ENCODE measurements around the gene PVRIG. TPM values are rescaled to one million over a fixed set of nuclear protein-coding genes. Genes with fewer than 3 reads are reported as not detected.
A peak's percentile ranks its signal among the peaks of the same experiment; 100 is the strongest.
"Not testable (repeated sequence)": the region's sequence is repeated elsewhere in the genome, so short reads cannot be mapped to it uniquely, and the experiment has no call there.

Gene PVRIG
- total RNA-seq, 1 donor from 2014 or later = not detected

DNA sequence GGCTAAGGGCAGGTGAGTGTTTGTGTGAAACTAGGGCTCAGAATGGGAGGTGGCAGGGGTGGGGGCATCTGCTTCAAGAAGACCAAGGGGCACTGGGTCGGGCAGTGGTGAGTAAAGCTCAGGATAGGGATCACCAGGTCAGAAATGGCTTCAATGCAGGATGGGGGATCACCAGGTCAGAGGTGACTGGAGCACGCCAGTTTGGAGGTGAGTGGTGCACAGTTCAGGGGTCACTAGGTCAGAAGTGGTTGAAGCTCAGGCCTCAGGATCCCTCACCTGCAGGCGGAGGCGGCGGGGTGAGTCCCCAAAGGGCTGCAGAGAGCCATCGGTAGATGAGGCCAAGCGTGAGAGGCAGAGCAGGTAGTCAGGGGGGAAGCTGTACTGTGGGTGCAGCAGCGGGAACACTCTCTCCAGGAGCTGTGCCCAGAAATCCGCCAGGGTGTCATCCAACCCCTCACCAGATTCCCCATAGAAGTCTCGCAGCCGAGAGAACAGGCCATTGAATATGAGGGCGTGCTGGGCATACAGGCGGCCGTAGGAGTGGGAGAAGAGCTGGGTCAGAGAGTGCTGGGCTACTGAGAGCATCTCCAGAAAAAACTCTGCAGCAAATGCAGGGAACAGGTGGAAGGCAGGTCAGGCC, 44.3 kb upstream of the PVRIG start:
- TF ChIP-seq, protein P1, sequence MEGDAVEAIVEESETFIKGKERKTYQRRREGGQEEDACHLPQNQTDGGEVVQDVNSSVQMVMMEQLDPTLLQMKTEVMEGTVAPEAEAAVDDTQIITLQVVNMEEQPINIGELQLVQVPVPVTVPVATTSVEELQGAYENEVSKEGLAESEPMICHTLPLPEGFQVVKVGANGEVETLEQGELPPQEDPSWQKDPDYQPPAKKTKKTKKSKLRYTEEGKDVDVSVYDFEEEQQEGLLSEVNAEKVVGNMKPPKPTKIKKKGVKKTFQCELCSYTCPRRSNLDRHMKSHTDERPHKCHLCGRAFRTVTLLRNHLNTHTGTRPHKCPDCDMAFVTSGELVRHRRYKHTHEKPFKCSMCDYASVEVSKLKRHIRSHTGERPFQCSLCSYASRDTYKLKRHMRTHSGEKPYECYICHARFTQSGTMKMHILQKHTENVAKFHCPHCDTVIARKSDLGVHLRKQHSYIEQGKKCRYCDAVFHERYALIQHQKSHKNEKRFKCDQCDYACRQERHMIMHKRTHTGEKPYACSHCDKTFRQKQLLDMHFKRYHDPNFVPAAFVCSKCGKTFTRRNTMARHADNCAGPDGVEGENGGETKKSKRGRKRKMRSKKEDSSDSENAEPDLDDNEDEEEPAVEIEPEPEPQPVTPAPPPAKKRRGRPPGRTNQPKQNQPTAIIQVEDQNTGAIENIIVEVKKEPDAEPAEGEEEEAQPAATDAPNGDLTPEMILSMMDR (conservative IDR thresholded peaks at IDR 0.05; ENCODE audit: low read depth, low read length) = no peak
- H3K4me3 ChIP-seq (ENCODE audit: low read depth, low read length) = no peak overlapping the region
- DNase-seq (ENCODE audit: low read depth) = no peak

DNA sequence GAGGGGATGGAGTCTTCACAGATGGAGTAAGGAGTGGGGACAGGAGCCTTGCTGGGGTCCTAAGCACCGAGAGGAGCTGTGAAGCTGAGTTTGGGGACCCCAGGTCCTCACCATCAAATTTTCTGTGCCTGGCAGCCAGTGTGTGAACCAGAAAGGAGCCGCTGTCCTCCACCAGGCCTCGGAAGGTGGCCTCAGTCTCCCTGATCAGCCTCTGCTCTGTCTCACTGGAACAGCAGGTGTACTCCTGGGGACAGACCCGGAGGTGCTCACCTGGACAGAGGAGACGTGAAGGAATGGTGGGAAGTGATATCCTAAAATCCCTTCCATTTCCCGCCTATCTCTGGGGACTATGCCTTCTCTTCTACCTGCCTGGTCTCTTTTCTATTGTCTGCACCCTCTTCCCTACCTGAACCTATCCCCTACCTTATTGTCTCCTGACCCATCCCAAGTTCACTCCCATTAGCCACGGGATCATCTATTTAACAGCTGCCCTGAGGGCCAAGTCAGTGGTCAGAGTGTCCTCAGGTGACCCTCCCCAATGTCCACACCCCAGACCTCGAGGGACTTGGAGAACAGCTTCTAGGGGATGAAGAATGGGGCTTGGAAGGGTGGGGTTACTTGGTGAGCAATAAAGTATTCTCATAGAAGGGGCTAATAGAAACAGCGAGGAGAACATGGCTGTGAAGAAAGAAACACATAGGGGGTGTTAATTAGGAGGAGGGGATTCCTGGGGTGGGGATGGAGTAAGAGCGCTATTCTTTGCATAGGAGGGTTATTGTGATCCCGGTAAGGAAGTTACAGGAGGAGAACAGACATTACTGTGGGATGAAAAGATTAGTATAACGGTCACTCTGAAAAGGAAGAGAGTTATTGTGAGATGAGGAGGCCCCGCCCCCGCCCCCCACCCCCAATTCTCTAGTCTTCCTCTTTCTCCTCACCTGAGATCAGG, 43.4 kb upstream of the PVRIG start:
- TF ChIP-seq, protein P1 (conservative IDR thresholded peaks at IDR 0.05; ENCODE audit: low read depth, low read length) = no peak
- DNase-seq (ENCODE audit: low read depth) = no peak
- peak overlapping the region; percentile 68 for H3K4me3 ChIP-seq (ENCODE audit: low read depth, low read length)

DNA sequence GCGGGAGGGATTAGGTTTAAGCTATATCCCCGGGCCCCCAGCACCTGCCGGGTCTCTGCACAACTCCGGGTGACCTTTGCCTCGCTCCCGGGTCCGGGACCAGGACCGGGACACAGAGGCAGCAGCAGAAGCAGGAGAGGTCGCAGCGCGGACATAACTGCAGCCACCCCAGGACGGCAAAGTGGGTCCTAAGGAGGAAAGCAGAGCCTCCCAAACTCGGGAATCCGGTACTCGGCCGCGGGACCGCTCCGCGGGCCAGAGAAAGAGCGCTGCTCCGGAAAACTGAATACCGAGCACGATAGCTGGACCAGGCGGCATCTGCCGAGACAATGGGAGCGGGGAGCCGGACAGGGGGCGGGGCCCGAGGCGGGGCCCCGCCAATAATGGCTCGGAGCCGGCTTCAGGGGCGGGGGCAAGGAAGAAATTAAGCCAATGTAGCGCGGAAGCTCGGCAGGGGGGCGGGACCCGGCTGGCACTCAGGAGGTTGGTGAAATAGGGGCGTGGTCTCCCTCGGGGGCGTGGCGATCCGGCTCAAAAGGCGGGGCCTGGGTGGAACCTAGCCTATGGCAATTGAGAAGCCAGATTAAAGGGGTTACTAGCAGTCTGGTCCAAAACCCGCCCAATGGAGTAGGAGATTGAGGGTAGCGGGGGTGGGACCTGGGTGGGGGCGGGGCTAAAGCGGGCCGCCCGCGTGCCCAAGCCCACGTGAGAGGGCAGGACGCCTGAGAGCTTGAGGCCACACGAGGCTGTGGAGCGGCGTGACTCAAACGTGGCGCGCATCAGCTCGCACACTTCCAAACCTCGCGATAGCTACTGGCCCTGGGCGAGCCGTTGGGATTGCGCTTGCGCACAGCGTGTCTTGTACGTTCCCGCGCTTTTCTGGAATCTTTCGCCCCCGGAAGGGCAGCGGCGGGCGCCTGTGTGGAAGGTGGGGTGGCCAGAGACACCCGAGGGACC, 42.4 kb upstream of the PVRIG start, which contains the start of the genes GPC2 and STAG3:
Gene GPC2, minus strand, starts transcription at position 337 of the 957 bp plus-strand sequence. Its CDS starts 182 bp downstream, at position 155.
Gene STAG3, plus strand, starts transcription at position 874 of the 957 bp plus-strand sequence. CDS start 2,639 bp downstream, outside the sequence.
- TF ChIP-seq, protein P1 (conservative IDR thresholded peaks at IDR 0.05; ENCODE audit: low read depth, low read length) = no peak
- peak; percentile 56 for DNase-seq (ENCODE audit: low read depth)
- peak within 1 kb of the TSS; percentile 68 for H3K4me3 ChIP-seq (ENCODE audit: low read depth, low read length)

DNA sequence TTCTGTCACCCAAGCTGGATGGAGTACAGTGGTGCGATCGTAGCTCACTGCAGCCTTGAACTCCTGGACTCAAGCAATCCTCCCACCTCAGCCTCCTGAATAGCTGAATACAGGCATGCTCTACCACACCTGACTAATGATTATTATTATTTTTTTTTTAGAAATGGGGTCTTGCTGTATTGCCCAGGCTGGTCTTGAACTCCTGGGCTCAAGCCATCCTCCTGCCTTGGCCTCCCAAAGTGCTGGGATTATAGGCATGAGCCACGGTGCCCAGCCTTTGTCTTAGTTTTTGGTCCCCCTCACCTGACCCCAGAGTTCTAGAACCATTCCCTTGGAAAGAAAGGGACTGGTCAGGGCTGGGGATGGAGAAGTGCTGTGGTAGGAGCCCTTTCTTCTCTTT, 39.7 kb upstream of the PVRIG start:
- not testable (repeated sequence) for DNase-seq (ENCODE audit: low read depth); H3K4me3 ChIP-seq (ENCODE audit: low read depth, low read length)

DNA sequence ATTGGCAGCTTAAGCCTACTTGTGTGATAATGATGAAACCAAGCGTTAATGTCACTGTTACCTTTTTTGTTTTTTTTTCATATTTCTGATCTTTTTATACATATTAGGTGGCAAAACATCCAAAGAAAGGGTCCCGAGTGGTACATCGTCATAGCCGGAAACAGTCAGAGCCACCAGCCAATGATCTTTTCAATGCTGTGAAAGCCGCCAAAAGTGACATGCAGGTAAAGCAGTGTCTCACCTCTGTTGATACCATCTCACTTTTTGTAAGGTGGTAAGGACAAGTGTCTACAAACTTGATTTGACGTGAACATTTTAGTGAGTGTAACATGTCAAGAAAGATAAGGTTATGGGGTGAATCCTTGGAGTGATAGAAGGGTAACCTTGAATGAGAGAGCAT, 37.1 kb upstream of the PVRIG start:
- not testable (repeated sequence) for DNase-seq (ENCODE audit: low read depth); H3K4me3 ChIP-seq (ENCODE audit: low read depth, low read length)

DNA sequence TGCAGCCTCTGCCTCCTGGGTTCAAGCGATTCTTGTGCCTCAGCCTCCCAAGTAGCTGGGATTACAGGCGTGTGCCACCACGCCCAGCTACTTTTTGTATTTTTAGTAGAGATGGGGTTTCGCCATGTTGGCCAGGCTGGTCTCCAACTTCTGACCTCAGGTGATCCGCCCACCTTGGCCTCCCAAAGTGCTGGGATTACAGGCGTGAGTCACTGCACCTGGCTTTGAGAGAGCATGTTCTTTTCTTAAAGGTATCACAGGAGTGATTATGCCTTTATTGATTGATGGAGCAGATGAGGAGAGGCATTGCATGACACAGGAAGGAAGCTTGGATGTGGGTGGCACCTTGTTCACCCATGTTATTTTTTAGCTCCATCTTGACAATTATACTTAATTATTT, 36.7 kb upstream of the PVRIG start:
- not testable (repeated sequence) for H3K4me3 ChIP-seq (ENCODE audit: low read depth, low read length); DNase-seq (ENCODE audit: low read depth)

DNA sequence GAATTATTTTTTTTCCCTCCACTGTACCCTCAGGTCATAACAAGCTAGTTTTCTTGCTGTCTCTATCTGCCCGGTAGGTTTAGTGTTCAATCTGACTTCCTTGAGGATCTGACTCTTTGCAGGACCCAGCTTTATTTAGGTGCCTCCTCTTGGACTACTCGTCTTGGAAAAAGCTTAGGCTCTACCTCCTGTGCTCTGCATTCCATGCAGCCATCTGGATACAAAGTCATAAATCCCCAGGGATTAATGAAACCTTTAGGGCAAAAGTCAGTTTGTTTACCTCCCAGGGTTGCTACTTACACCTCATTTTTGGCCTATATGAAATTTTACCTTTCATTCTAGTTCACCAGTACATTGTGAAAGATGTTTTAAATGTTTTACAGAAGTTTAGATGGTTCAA, 34.0 kb upstream of the PVRIG start:
- TF ChIP-seq, protein P1 (conservative IDR thresholded peaks at IDR 0.05; ENCODE audit: low read depth, low read length) = no peak
- H3K4me3 ChIP-seq (ENCODE audit: low read depth, low read length) = no peak overlapping the region
- DNase-seq (ENCODE audit: low read depth) = no peak

DNA sequence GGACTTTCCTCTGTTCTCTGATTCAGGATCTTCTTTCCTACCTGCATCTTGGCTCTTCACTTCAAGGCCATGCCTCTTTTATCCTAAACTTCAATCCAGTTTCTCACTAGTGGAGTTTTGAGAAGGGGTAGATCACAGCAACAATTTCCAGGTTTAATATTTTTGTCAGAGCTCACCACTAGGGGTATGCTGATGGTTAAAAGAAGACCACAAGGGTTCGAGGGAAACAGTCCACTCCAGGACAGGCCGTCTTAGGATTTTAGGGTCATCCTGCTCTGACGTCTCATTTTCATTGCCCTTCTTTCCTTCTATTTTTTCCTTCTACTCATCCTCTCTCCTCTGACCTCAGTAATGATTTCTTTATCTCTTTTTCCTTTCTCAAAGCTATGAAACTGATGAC, 30.7 kb upstream of the PVRIG start:
- TF ChIP-seq, protein P1 (conservative IDR thresholded peaks at IDR 0.05; ENCODE audit: low read depth, low read length) = peak; percentile 6
- no peak overlapping the region for H3K4me3 ChIP-seq (ENCODE audit: low read depth, low read length)
- no peak for DNase-seq (ENCODE audit: low read depth)

All from epithelial cell of proximal tubule (primary cell).